SH-SY5Y (cell line): ENCODE results near the gene ATXN1L.

ENCODE experiments used
- GATA2 ChIP-seq: IDR thresholded peaks from 2 replicates; pipeline ENCODE4 v1.6.1; 2011; ENCODE audit warnings: mild to moderate bottlenecking, low read depth, low read length
- GATA3 ChIP-seq: IDR thresholded peaks from 2 replicates; pipeline ENCODE4 v1.6.1; 2011; ENCODE audit warnings: low read depth, mild to moderate bottlenecking, low read length, moderate library complexity

GRCh38 chr16:71852158-71852557, 6.4 kb downstream of the ATXN1L start:
- TF ChIP-seq GATA2, result no peak
- no peak for TF ChIP-seq GATA3
